Measurements from ENCODE around the gene MRRF.
A peak's percentile ranks its signal among the peaks of the same experiment; 100 is the strongest.

Gene MRRF

DNA sequence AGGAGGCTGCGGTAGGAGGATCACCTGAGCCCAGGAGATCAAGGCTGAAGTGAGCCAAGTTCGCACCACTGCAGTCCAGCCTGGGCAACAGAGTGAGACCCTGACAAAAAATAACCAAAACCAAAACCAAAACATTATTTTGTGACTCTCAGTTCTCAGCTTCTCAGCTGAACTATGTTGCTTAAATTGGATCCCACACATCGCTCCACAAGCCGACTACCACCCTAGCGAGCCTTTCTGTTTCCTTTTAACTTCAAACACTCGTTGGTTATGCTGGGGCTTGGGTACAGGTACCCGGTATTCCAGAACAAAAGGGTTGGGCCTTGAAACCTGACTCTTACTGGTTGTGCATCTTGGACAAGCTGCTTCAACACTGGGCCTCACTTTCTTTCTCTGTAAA, 102.4 kb downstream of the MRRF start:
- H3K27me3 ChIP-seq (ENCODE audit: control insufficient read depth in 1 of 2, insufficient read depth in 2 of 2, low read length in 2 of 2) = peaks cover 0 to 8% of the 10 kb centered on the region in 2 donors
- H3K4me1 ChIP-seq (ENCODE audit: control insufficient read depth in 1 of 2, insufficient read depth in 2 of 2, low read length in 2 of 2) = peaks cover 0 to 8% of the 10 kb centered on the region in 2 donors
- no peak overlapping the region for H3K4me3 ChIP-seq (ENCODE audit: low read depth in 1 of 2, low read length in 2 of 2)
- no peak overlapping the region for H3K9ac ChIP-seq (ENCODE audit: low read depth in 1 of 2, low read length in 2 of 2)
- no peaks in the 10 kb centered on the region for H3K9me3 ChIP-seq (ENCODE audit: control insufficient read depth in 1 of 2, low read length in 2 of 2)
- no peak overlapping the region for H3K27ac ChIP-seq (ENCODE audit: low read depth, low read length)
- H3K36me3 ChIP-seq (ENCODE audit: control insufficient read depth in 1 of 2, insufficient read depth in 2 of 2, low read length in 2 of 2) = no peaks in the 10 kb centered on the region

- Histone ChIP-seq H3K27ac (ENCODE audit: low read depth, low read length) (no peak overlapping the region), H3K36me3 (ENCODE audit: control insufficient read depth in 1 of 2, insufficient read depth in 2 of 2, low read length in 2 of 2) (no peaks in the 10 kb centered on the region), H3K4me1 (ENCODE audit: control insufficient read depth in 1 of 2, insufficient read depth in 2 of 2, low read length in 2 of 2) (peaks cover 0 to 8% of the 10 kb centered on the region in 2 donors)
These were observed 103.2 kb downstream of the MRRF start for GRCh38 chr9:122367774-122368460.

GRCh38 chr9:122368642-122369041, 104.0 kb downstream of the MRRF start:
- peaks cover 0 to 8% of the 10 kb centered on the region in 2 donors for H3K4me1 ChIP-seq (ENCODE audit: control insufficient read depth in 1 of 2, insufficient read depth in 2 of 2, low read length in 2 of 2)
- H3K4me3 ChIP-seq (ENCODE audit: low read depth in 1 of 2, low read length in 2 of 2) = no peak overlapping the region
- H3K9ac ChIP-seq (ENCODE audit: low read depth in 1 of 2, low read length in 2 of 2) = no peak overlapping the region
- no peak overlapping the region for H3K27ac ChIP-seq (ENCODE audit: low read depth, low read length)
- H3K9me3 ChIP-seq (ENCODE audit: control insufficient read depth in 1 of 2, low read length in 2 of 2) = no peaks in the 10 kb centered on the region
- peaks cover 0 to 12% of the 10 kb centered on the region in 2 donors for H3K27me3 ChIP-seq (ENCODE audit: control insufficient read depth in 1 of 2, insufficient read depth in 2 of 2, low read length in 2 of 2)
- H3K36me3 ChIP-seq (ENCODE audit: control insufficient read depth in 1 of 2, insufficient read depth in 2 of 2, low read length in 2 of 2) = no peaks in the 10 kb centered on the region

More at GRCh38 chr9:122367774-122368460, 103.2 kb downstream of the MRRF start:
- Histone ChIP-seq H3K9me3 (ENCODE audit: control insufficient read depth in 1 of 2, low read length in 2 of 2) (no peaks in the 10 kb centered on the region), H3K9ac (ENCODE audit: low read depth in 1 of 2, low read length in 2 of 2) (no peak overlapping the region), H3K4me3 (ENCODE audit: low read depth in 1 of 2, low read length in 2 of 2) (no peak overlapping the region), H3K27me3 (ENCODE audit: control insufficient read depth in 1 of 2, insufficient read depth in 2 of 2, low read length in 2 of 2) (peaks cover 0 to 12% of the 10 kb centered on the region in 2 donors)

DNA sequence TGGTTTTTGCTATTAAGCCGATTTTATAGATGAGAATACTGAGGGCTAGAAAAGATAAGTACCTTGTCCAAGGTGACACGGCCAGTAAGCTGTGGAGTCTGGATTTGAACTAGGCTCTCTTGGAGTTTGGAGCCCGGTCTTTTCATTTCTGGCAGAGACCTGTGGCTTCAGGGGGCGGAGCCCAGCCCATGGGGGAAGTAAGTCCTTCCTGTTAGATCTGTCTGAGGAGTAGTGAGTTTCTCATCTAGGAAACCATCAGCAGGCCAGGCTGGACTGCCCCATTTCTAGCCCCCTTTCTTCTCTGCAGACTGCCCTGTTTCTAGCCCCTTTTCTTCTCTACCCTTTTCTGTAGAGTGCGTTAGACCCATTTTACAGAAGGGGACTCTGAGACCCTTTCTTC, 105.6 kb downstream of the MRRF start:
- no peak overlapping the region for H3K27ac ChIP-seq (ENCODE audit: low read depth, low read length)

DNA sequence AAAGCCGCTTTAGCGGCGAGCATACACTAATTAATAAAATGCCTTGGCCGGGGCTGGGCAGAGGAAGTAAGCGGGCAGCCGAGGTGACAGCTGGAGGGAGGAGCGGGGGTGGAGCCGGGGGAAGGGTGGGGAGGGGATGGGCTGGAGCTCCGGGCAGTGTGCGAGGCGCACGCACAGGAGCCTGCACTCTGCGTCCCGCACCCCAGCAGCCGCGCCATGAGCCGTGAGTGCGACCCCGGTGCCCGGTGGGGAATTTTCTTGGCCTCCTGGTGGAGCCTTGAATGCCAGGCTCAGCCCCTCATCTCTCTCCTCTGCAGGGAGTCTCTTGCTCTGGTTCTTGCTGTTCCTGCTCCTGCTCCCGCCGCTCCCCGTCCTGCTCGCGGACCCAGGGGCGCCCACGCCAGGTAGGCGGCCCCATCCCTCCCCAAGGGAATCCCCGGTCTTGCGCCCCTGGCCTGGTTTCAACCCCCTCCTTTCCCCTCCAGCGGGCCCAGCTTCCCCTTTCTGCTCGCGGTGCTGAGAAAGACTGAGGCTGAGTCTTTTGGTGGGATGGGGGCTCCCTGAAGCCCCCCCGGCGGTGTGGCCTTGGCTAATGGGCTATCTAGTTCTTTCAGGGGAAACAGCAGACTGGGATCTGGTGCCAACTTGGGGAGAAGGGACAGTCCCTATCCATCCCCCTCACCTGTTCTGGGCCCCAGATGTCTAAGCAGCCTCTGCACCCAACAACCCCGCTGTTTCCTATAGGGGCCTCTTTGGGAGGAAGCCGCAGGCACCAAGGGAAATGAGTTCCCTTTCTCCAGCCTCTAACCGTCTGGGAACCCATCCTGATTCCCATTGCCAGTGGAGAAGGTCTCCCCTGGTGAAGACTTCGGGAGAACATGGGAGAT, 106.4 kb downstream of the MRRF start, which contains the start of gene PTGS1:
TSS of gene PTGS1 (plus strand) at position 156 of the 887 bp plus-strand sequence. CDS start at position 217, 61 bp downstream.
- Histone ChIP-seq H3K9ac (ENCODE audit: low read depth in 1 of 2, low read length in 2 of 2) (peak within 1 kb of the TSS in 1 of 2 donors; percentile 23), H3K36me3 (ENCODE audit: control insufficient read depth in 1 of 2, insufficient read depth in 2 of 2, low read length in 2 of 2) (no peaks in the 10 kb centered on the region), H3K4me3 (ENCODE audit: low read depth in 1 of 2, low read length in 2 of 2) (peak within 1 kb of the TSS; percentile 57 to 66), H3K9me3 (ENCODE audit: control insufficient read depth in 1 of 2, low read length in 2 of 2) (no peaks in the 10 kb centered on the region), H3K27me3 (ENCODE audit: control insufficient read depth in 1 of 2, insufficient read depth in 2 of 2, low read length in 2 of 2) (peaks cover 0 to 12% of the 10 kb centered on the region in 2 donors), H3K4me1 (ENCODE audit: control insufficient read depth in 1 of 2, insufficient read depth in 2 of 2, low read length in 2 of 2) (peaks cover 15 to 24% of the 10 kb centered on the region in 2 donors), H3K27ac (ENCODE audit: low read depth, low read length) (no peak within 1 kb of the TSS)

More for the DNA sequence above, 105.6 kb downstream of the MRRF start:
- Histone ChIP-seq H3K4me1 (ENCODE audit: control insufficient read depth in 1 of 2, insufficient read depth in 2 of 2, low read length in 2 of 2) (peaks cover 7 to 16% of the 10 kb centered on the region in 2 donors), H3K27me3 (ENCODE audit: control insufficient read depth in 1 of 2, insufficient read depth in 2 of 2, low read length in 2 of 2) (peaks cover 0 to 12% of the 10 kb centered on the region in 2 donors), H3K36me3 (ENCODE audit: control insufficient read depth in 1 of 2, insufficient read depth in 2 of 2, low read length in 2 of 2) (no peaks in the 10 kb centered on the region), H3K9me3 (ENCODE audit: control insufficient read depth in 1 of 2, low read length in 2 of 2) (no peaks in the 10 kb centered on the region), H3K9ac (ENCODE audit: low read depth in 1 of 2, low read length in 2 of 2) (no peak overlapping the region), H3K4me3 (ENCODE audit: low read depth in 1 of 2, low read length in 2 of 2) (peak overlapping the region; percentile 57 to 66)

DNA sequence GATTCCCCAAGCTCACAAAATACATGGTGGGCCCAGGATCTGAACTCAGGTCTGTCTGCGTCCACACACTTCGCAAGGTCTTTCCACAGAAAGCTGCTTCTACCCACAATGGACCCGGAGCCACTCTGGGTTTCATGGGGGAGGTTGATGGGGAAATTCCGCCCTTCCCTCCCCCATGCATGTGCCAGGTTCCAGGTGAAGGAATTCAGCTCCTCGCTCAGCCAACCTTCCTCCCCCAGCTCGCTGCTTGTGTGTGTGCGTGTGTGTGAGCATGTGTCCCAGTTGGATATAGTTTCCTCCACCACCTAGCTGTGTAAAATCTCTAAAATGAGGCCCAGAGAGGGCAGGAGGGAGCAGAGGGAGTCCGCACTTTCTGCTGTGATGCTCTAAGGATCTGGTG, 107.2 kb downstream of the MRRF start:
- peaks cover 23 to 27% of the 10 kb centered on the region in 2 donors for H3K4me1 ChIP-seq (ENCODE audit: control insufficient read depth in 1 of 2, insufficient read depth in 2 of 2, low read length in 2 of 2)
- H3K9me3 ChIP-seq (ENCODE audit: control insufficient read depth in 1 of 2, low read length in 2 of 2) = no peaks in the 10 kb centered on the region
- H3K27me3 ChIP-seq (ENCODE audit: control insufficient read depth in 1 of 2, insufficient read depth in 2 of 2, low read length in 2 of 2) = peaks cover 0 to 12% of the 10 kb centered on the region in 2 donors
- no peak overlapping the region for H3K27ac ChIP-seq (ENCODE audit: low read depth, low read length)
- peak overlapping the region; percentile 57 to 66 for H3K4me3 ChIP-seq (ENCODE audit: low read depth in 1 of 2, low read length in 2 of 2)
- H3K9ac ChIP-seq (ENCODE audit: low read depth in 1 of 2, low read length in 2 of 2) = peak overlapping the region in 1 of 2 donors; percentile 23
- no peaks in the 10 kb centered on the region for H3K36me3 ChIP-seq (ENCODE audit: control insufficient read depth in 1 of 2, insufficient read depth in 2 of 2, low read length in 2 of 2)

GRCh38 chr9:122372856-122373845, 108.5 kb downstream of the MRRF start:
- Histone ChIP-seq H3K36me3 (ENCODE audit: control insufficient read depth in 1 of 2, insufficient read depth in 2 of 2, low read length in 2 of 2) (no peaks in the 10 kb centered on the region), H3K27ac (ENCODE audit: low read depth, low read length) (no peak overlapping the region), H3K27me3 (ENCODE audit: control insufficient read depth in 1 of 2, insufficient read depth in 2 of 2, low read length in 2 of 2) (peaks cover 0 to 12% of the 10 kb centered on the region in 2 donors), H3K4me3 (ENCODE audit: low read depth in 1 of 2, low read length in 2 of 2) (no peak overlapping the region), H3K9ac (ENCODE audit: low read depth in 1 of 2, low read length in 2 of 2) (no peak overlapping the region), H3K4me1 (ENCODE audit: control insufficient read depth in 1 of 2, insufficient read depth in 2 of 2, low read length in 2 of 2) (peaks cover 26 to 29% of the 10 kb centered on the region in 2 donors), H3K9me3 (ENCODE audit: control insufficient read depth in 1 of 2, low read length in 2 of 2) (no peaks in the 10 kb centered on the region)

DNA sequence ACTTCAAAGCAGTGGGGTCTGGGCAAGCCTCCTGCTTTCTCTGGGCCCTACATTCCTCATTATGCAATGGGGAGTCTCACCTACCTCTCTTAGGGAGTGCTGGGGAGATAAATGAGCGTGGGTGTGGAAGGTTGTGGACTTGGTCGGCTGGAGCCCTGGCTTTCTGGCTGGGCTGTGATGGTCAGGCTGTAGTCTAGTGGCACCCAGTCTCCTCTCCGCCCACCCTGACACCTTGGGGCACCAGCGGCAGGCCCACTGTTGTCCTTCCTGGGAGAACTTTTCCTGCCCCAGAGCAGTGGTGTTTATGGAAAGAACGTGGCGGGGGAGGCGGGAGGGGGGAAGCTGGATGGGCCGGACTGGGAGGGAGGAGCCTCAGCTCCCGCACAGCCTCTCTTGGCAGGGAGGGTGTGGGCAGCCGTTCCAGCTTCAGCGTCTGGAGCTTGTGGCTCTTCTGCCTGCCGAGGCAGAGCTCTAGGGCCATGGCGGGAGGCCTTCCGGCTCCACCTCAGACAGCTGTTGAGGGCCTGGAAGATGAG, 110.3 kb downstream of the MRRF start:
- no peak overlapping the region for H3K4me3 ChIP-seq (ENCODE audit: low read depth in 1 of 2, low read length in 2 of 2)

GRCh38 chr9:122376796-122377195, 112.1 kb downstream of the MRRF start:
- Histone ChIP-seq H3K27me3 (ENCODE audit: control insufficient read depth in 1 of 2, insufficient read depth in 2 of 2, low read length in 2 of 2) (peaks cover 0 to 5% of the 10 kb centered on the region in 2 donors), H3K36me3 (ENCODE audit: control insufficient read depth in 1 of 2, insufficient read depth in 2 of 2, low read length in 2 of 2) (no peaks in the 10 kb centered on the region), H3K4me3 (ENCODE audit: low read depth in 1 of 2, low read length in 2 of 2) (no peak overlapping the region), H3K9ac (ENCODE audit: low read depth in 1 of 2, low read length in 2 of 2) (no peak overlapping the region), H3K9me3 (ENCODE audit: control insufficient read depth in 1 of 2, low read length in 2 of 2) (peaks cover 4 to 8% of the 10 kb centered on the region in 2 donors), H3K27ac (ENCODE audit: low read depth, low read length) (no peak overlapping the region), H3K4me1 (ENCODE audit: control insufficient read depth in 1 of 2, insufficient read depth in 2 of 2, low read length in 2 of 2) (peaks cover 21 to 26% of the 10 kb centered on the region in 2 donors)

More for the DNA sequence above, 110.3 kb downstream of the MRRF start:
- Histone ChIP-seq H3K36me3 (ENCODE audit: control insufficient read depth in 1 of 2, insufficient read depth in 2 of 2, low read length in 2 of 2) (no peaks in the 10 kb centered on the region), H3K4me1 (ENCODE audit: control insufficient read depth in 1 of 2, insufficient read depth in 2 of 2, low read length in 2 of 2) (peaks cover 26 to 29% of the 10 kb centered on the region in 2 donors), H3K27me3 (ENCODE audit: control insufficient read depth in 1 of 2, insufficient read depth in 2 of 2, low read length in 2 of 2) (peaks cover 0 to 12% of the 10 kb centered on the region in 2 donors), H3K9me3 (ENCODE audit: control insufficient read depth in 1 of 2, low read length in 2 of 2) (peaks cover 4 to 8% of the 10 kb centered on the region in 2 donors), H3K9ac (ENCODE audit: low read depth in 1 of 2, low read length in 2 of 2) (no peak overlapping the region), H3K27ac (ENCODE audit: low read depth, low read length) (peak overlapping the region; percentile 50)
